H54 (cell line): Measurements from ENCODE around the gene GAL3ST2.
"Not testable (repeated sequence)": the region's sequence is repeated elsewhere in the genome, so short reads cannot be mapped to it uniquely, and the experiment has no call there.

ENCODE experiments used
- DNase-seq: peaks from one replicate; pipeline ENCODE4 v3.0.0; 2011; ENCODE audit warnings: low spot score, mixed read lengths; ENCODE audit not compliant: insufficient read length
- FAIRE-seq: peaks from 3 replicates; lab custom pipeline; 2011; peaks lifted over from hg19 to GRCh38; lab: Jason Lieb, UNC
- POLR2A ChIP-seq: IDR thresholded peaks from 2 replicates; pipeline ENCODE4 v1.6.1; 2011; ENCODE audit warnings: low read depth, mild to moderate bottlenecking, low read length

The GAL3ST2 gene

GRCh38 chr2:241753493-241753892, 23.1 kb upstream of the GAL3ST2 start:
- TF ChIP-seq POLR2A: no peak
- FAIRE-seq: no peak
- DNase-seq: no peak

DNA sequence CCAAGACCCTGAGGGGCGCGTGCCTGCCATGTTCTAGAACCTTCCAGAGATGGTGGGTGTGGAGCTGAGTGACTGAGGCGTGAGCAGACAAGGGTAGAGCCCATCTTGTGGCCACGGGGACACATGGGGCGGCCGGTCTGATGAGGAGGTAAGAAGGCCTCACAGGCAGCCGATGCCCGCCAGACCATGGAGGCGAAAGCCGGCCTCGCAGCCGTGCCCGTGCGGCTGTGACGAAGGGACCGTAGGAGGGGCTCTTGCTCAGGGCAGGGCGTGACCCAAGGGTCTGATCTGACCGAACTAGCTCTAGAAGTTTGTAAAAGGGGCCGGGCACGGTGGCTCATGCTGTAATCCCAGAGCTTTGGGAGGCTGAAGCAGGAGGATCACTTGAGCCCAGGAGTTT, 22.6 kb upstream of the GAL3ST2 start:
- no peak for TF ChIP-seq POLR2A
- FAIRE-seq (no peak), DNase-seq (no peak)

GRCh38 chr2:241755166-241755565, 21.5 kb upstream of the GAL3ST2 start:
- FAIRE-seq (no peak), DNase-seq (no peak)
- TF ChIP-seq POLR2A: no peak

DNA sequence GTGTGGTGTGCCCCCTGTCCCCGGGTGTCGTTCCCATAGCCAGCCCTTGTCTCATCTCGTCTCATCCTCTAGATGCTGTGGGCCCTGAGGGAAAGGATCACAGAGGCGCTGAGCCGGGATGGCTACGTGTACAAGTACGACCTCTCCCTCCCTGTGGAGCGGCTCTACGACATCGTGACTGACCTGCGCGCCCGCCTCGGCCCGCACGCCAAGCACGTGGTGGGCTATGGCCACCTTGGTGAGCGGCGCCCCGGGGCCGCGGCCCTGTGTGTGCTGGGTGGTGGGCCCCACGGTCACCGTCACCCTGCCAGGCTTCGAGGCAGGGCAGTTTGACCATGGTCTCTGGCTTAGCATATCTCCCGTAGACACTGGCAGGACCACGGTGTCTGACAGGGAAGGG, 20.8 kb upstream of the GAL3ST2 start:
- DNase-seq: no peak
- no peak for TF ChIP-seq POLR2A
- FAIRE-seq: no peak

- FAIRE-seq (no peak), DNase-seq (no peak)
- TF ChIP-seq POLR2A: no peak
These were observed 17.4 kb upstream of the GAL3ST2 start for GRCh38 chr2:241759067-241759807.

- not testable (repeated sequence) for FAIRE-seq, DNase-seq
These were observed 16.7 kb upstream of the GAL3ST2 start for GRCh38 chr2:241759893-241760292.

- no peak for TF ChIP-seq POLR2A
- DNase-seq: no peak
- no peak for FAIRE-seq
These were observed 16.3 kb upstream of the GAL3ST2 start for GRCh38 chr2:241760301-241760771.

DNA sequence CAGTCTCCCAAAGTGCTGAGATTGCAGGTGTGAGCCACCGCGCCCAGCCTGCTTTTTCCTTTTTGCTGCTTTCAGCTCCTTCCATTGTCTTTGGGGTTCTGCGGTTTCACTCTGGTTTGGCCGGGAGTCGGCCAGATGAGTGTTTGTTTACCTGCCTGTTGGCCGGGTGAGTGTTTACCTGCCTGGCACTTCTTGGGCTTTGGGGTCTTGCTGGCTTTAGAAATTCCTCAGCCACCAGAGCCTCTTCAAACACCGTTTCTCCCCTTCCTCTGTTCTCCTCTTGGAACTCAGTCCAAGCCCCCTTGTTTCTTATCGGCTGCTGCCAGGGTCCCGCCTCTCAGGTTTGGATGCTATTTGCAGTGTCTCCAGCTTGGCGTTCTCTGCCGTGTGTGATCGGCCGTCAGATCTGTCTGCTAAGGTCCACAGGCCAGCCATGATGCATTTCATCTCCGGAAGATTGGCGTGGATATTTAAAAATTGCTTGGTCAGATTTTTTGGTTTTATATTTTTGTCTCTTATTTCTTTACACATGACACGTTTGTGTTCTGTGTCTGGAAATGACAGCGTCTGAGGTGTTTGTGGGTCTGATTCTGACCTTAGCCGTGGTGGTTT, 14.2 kb upstream of the GAL3ST2 start:
- TF ChIP-seq POLR2A: no peak
- DNase-seq (no peak), FAIRE-seq (no peak)

GRCh38 chr2:241762933-241763369, 13.7 kb upstream of the GAL3ST2 start:
- FAIRE-seq (no peak), DNase-seq (no peak)
- no peak for TF ChIP-seq POLR2A

GRCh38 chr2:241763551-241764274, 12.9 kb upstream of the GAL3ST2 start:
- DNase-seq (no peak), FAIRE-seq (no peak)
- no peak for TF ChIP-seq POLR2A

GRCh38 chr2:241764275-241765241, 12.1 kb upstream of the GAL3ST2 start:
- FAIRE-seq: no peak

GRCh38 chr2:241767464-241768250, 9.0 kb upstream of the GAL3ST2 start:
- no peak for TF ChIP-seq POLR2A
- DNase-seq: no peak
- FAIRE-seq: no peak

More at GRCh38 chr2:241764275-241765241, 12.1 kb upstream of the GAL3ST2 start:
- no peak for TF ChIP-seq POLR2A
- no peak for DNase-seq
